IMR-90 (cell line): ENCODE data around the gene ZFAND6. TPM values are rescaled to one million over a fixed set of nuclear protein-coding genes. Genes with fewer than 3 reads are reported as not detected.

Experiments used
- ATAC-seq: fragments of 200-7000 bp; cut with Tn5 transposase; 2 replicates; pipeline ENCODE4 v1.9.1; 2020; ENCODE audit warnings: low read depth, mild to moderate bottlenecking, moderate library complexity
- BruUV-seq: library from RNA; stranded (reverse); fragments of 400-500 nt; replicated peaks from 2 replicates; lab custom pipeline; 2021; lab: Mats Ljungman, UMichigan
- CTCF ChIA-PET: fragments of 300-600 bp; formaldehyde crosslinking; extraction: SDS; loops from one replicate; lab custom pipeline; 2021; ENCODE audit warnings: antibody characterized with exemption; lab: Yijun Ruan, JAX
- POLR2A ChIA-PET: fragments of 300-600 bp; sonication (Branson Sonifier 250); formaldehyde crosslinking; loops from one replicate; lab custom pipeline; 2022; ENCODE audit warnings: antibody characterized with exemption; ENCODE audit not compliant: unreplicated experiment; lab: Charles Lee
- DNase-seq: peaks from one replicate; pipeline ENCODE4 v3.0.0; 2013
- H2AFZ ChIP-seq: replicated peaks from 2 replicates; pipeline ENCODE3; 2013; ENCODE audit warnings: low read length, mild to moderate bottlenecking; ENCODE audit not compliant: poor library complexity
- H2AK5ac ChIP-seq: 2 replicates; pipeline ENCODE4 v1.6.1; 2013; ENCODE audit warnings: low read depth, low read length, inconsistent platforms
- H2AK9ac ChIP-seq: replicated peaks from 2 replicates; pipeline ENCODE3; 2013; ENCODE audit warnings: mild to moderate bottlenecking, low read depth, low read length, moderate library complexity; ENCODE audit not compliant: poor library complexity
- H2BK120ac ChIP-seq: 2 replicates; pipeline ENCODE4 v1.6.1; 2013; ENCODE audit warnings: low read depth, low read length, inconsistent platforms
- H2BK15ac ChIP-seq: 3 replicates; pipeline ENCODE4 v1.6.1; 2013; ENCODE audit warnings: low read depth, low read length, inconsistent platforms
- H2BK20ac ChIP-seq: 2 replicates; pipeline ENCODE4 v1.6.1; 2013; ENCODE audit warnings: low read depth, mild to moderate bottlenecking, inconsistent platforms, low read length, moderate library complexity
- H2BK5ac ChIP-seq: 2 replicates; pipeline ENCODE4 v1.6.1; 2013; ENCODE audit warnings: mild to moderate bottlenecking, low read depth, low read length, inconsistent platforms; ENCODE audit not compliant: poor library complexity, severe bottlenecking
- H3K14ac ChIP-seq: replicated peaks from 2 replicates; pipeline ENCODE4 v1.6.1; 2013; ENCODE audit warnings: low read depth, low read length, inconsistent platforms
- H3K18ac ChIP-seq: 2 replicates; pipeline ENCODE4 v1.6.1; 2013; ENCODE audit warnings: low read depth, low read length, control low read depth
- H3K23ac ChIP-seq: 2 replicates; pipeline ENCODE4 v1.6.1; 2013; ENCODE audit warnings: low read depth, low read length, inconsistent platforms
- H3K27ac ChIP-seq: 2 replicates; pipeline ENCODE4 v1.5.1; 2013; ENCODE audit warnings: mild to moderate bottlenecking, control low read depth, low read length; ENCODE audit not compliant: insufficient read depth
- H3K27me3 ChIP-seq: 2 replicates; pipeline ENCODE4 v1.6.1; 2013; ENCODE audit warnings: low read length; ENCODE audit not compliant: control insufficient read depth, insufficient read depth
- H3K36me3 ChIP-seq: 2 replicates; pipeline ENCODE4 v1.6.1; 2013; ENCODE audit warnings: low read length, mixed read lengths; ENCODE audit not compliant: control insufficient read depth, insufficient read depth
- H3K4ac ChIP-seq: 2 replicates; pipeline ENCODE4 v1.6.1; 2013; ENCODE audit warnings: low read depth, low read length, inconsistent platforms
- H3K4me1 ChIP-seq: 2 replicates; pipeline ENCODE4 v1.6.1; 2013; ENCODE audit warnings: low read length, mixed read lengths; ENCODE audit not compliant: control insufficient read depth, insufficient read depth
- H3K4me2 ChIP-seq: 2 replicates; pipeline ENCODE4 v1.6.1; 2013; ENCODE audit warnings: low read depth, mild to moderate bottlenecking, control low read depth, low read length, moderate library complexity
- H3K4me3 ChIP-seq: 2 replicates; pipeline ENCODE4 v1.5.1; 2013; ENCODE audit warnings: low read depth, mild to moderate bottlenecking, control low read depth, low read length, moderate library complexity; ENCODE audit not compliant: insufficient read depth
- H3K56ac ChIP-seq: 2 replicates; pipeline ENCODE4 v1.6.1; 2013; ENCODE audit warnings: low read length, inconsistent platforms; ENCODE audit not compliant: insufficient read depth; ENCODE audit errors: extremely low read depth
- H3K79me1 ChIP-seq, 2 experiments: 2 replicates each; pipeline ENCODE4 v1.6.1; 2013; ENCODE audit warnings: low read length in 2 of 2, inconsistent platforms in 1 of 2, low read depth in 1 of 2
- H3K9ac ChIP-seq: 2 replicates; pipeline ENCODE4 v1.6.1; 2013; ENCODE audit warnings: low read depth, low read length, control low read depth
- H3K9me1 ChIP-seq: 2 replicates; pipeline ENCODE4 v1.6.1; 2013; ENCODE audit warnings: low read length, inconsistent platforms; ENCODE audit not compliant: insufficient read depth
- H3K9me3 ChIP-seq: 2 replicates; pipeline ENCODE4 v1.6.1; 2013; ENCODE audit warnings: low read length; ENCODE audit not compliant: control insufficient read depth, insufficient read depth
- H4K20me1 ChIP-seq: 2 replicates; pipeline ENCODE4 v1.6.1; 2013; ENCODE audit warnings: low read length, inconsistent platforms; ENCODE audit not compliant: insufficient read depth
- H4K5ac ChIP-seq: 2 replicates; pipeline ENCODE4 v1.6.1; 2013; ENCODE audit warnings: mild to moderate bottlenecking, low read depth, low read length, control low read depth
- H4K8ac ChIP-seq, 2 experiments: 2 replicates each; pipeline ENCODE4 v1.6.1; 2013; ENCODE audit warnings: low read depth in 2 of 2, low read length in 2 of 2, control low read depth in 1 of 2, inconsistent platforms in 1 of 2
- H4K91ac ChIP-seq: 2 replicates; pipeline ENCODE4 v1.6.1; 2013; ENCODE audit warnings: low read depth, low read length, inconsistent platforms; ENCODE audit not compliant: insufficient read depth
- BHLHE40 ChIP-seq: fragments of 150-350 bp; IDR thresholded peaks from 2 replicates; pipeline ENCODE4 v1.6.1; 2016; ENCODE audit warnings: mild to moderate bottlenecking, low read depth, low read length
- CEBPB ChIP-seq: IDR thresholded peaks from 2 replicates; pipeline ENCODE4 v1.6.1; 2012; ENCODE audit warnings: low read depth, low read length, improper control_type of control experiment
- CHD1 ChIP-seq: IDR thresholded peaks from 2 replicates; pipeline ENCODE4 v1.6.1; 2012; ENCODE audit warnings: low read depth, low read length, improper control_type of control experiment
- CTCF ChIP-seq: conservative IDR thresholded peaks from 2 replicates; pipeline ENCODE4 v1.5.1; 2012; ENCODE audit warnings: mild to moderate bottlenecking, low read depth, low read length, improper control_type of control experiment
- ELK1 ChIP-seq: fragments of 150-350 bp; IDR thresholded peaks from 2 replicates; pipeline ENCODE4 v1.6.1; 2016; ENCODE audit warnings: low read depth, mild to moderate bottlenecking, low read length, moderate library complexity, borderline replicate concordance
- FOS ChIP-seq: fragments of 150-350 bp; IDR thresholded peaks from 2 replicates; pipeline ENCODE4 v1.6.1; 2016; ENCODE audit warnings: low read depth, low read length
- MAFK ChIP-seq: IDR thresholded peaks from 2 replicates; pipeline ENCODE4 v1.6.1; 2012; ENCODE audit warnings: low read depth, low read length, improper control_type of control experiment
- MAZ ChIP-seq: IDR thresholded peaks from 2 replicates; pipeline ENCODE4 v1.6.1; 2012; ENCODE audit warnings: low read depth, mild to moderate bottlenecking, low read length, improper control_type of control experiment, moderate library complexity, borderline replicate concordance
- MXI1 ChIP-seq: IDR thresholded peaks from 2 replicates; pipeline ENCODE4 v1.6.1; 2012; ENCODE audit warnings: low read depth, mild to moderate bottlenecking, low read length, moderate library complexity, borderline replicate concordance
- NFE2L2 ChIP-seq: fragments of 150-350 bp; IDR thresholded peaks from 2 replicates; pipeline ENCODE4 v1.6.1; 2016; ENCODE audit warnings: low read depth, mild to moderate bottlenecking, low read length
- POLR2A ChIP-seq: IDR thresholded peaks from 2 replicates; pipeline ENCODE4 v1.6.1; 2012; ENCODE audit warnings: mild to moderate bottlenecking, low read depth, low read length
- RAD21 ChIP-seq: IDR thresholded peaks from 2 replicates; pipeline ENCODE4 v1.6.1; 2012; ENCODE audit warnings: low read length, improper control_type of control experiment
- RCOR1 ChIP-seq: IDR thresholded peaks from 2 replicates; pipeline ENCODE4 v1.6.1; 2012; ENCODE audit warnings: mild to moderate bottlenecking, low read length, improper control_type of control experiment; ENCODE audit not compliant: insufficient replicate concordance
- RFX5 ChIP-seq: IDR thresholded peaks from 2 replicates; pipeline ENCODE4 v1.8.0; 2012; ENCODE audit warnings: low read depth, mild to moderate bottlenecking, low read length, moderate library complexity
- SMC3 ChIP-seq: fragments of 150-350 bp; IDR thresholded peaks from 2 replicates; pipeline ENCODE4 v1.6.1; 2016; ENCODE audit warnings: low read depth, mild to moderate bottlenecking, antibody characterized with exemption, low read length, moderate library complexity
- USF2 ChIP-seq: fragments of 150-350 bp; IDR thresholded peaks from 2 replicates; pipeline ENCODE4 v1.6.1; 2017; ENCODE audit warnings: mild to moderate bottlenecking, antibody characterized with exemption, low read length, low read depth
- WGBS, 2 experiments: methylation state at CpG; one replicate each; pipeline versions ENCODE4 v1.1.5 to v1.1.7; 2013; ENCODE audit warnings: missing lambda C conversion rate in 2 of 2; ENCODE audit not compliant: insufficient read length in 1 of 2; ENCODE audit errors: extremely low coverage in 2 of 2; 5-methylcytosine and 5-hydroxymethylcytosine counted together
- dilution Hi-C: fragments of 300-500 bp; cut with HindIII; formaldehyde crosslinking; loops from one replicate; pipeline ENCODE4 v1.14.3; 2018; ENCODE audit warnings: low sequenced_read_pairs; ENCODE audit not compliant: unreplicated experiment
- in situ Hi-C: fragments of 300-500 bp; cut with MboI; formaldehyde crosslinking; loops from 3 replicates; pipeline ENCODE4 v1.14.3; 2019; ENCODE audit warnings: low sequenced_read_pairs, inconsistent platforms, mixed read lengths
- intact Hi-C: fragments of 100-400 bp; cut with micrococcal nuclease; formaldehyde crosslinking; loops from 2 replicates; pipeline ENCODE4 v1.10.0; 2022
- polyA plus RNA-seq, 3 experiments: library from polyadenylated mRNA; depleted of rRNA; stranded (reverse); fragments of >200 nt; gene quantifications; 2 replicates each; pipeline ENCODE4 v1.2.3, GENCODE V29; 2012; ENCODE audit warnings: low replicate concordance in 1 of 3
- total RNA-seq: library from RNA; depleted of rRNA; stranded (reverse); fragments of >200 nt; gene quantifications from 2 replicates; pipeline ENCODE4 v1.2.3, GENCODE V29; 2012

Gene ZFAND6
- total and polyA plus RNA-seq, 2 of the 4 experiments (the other 2 are of a cell fraction) = 77.5 to 96.4 TPM

- dilution Hi-C loops = no loop called here
- BruUV-seq = no TSS peak
- Histone ChIP-seq H2BK20ac (peak overlapping the region; percentile 28; the same call in 1 of the 2 replicates), H4K8ac (no peak overlapping the region), H2AK9ac (no peak overlapping the region), H3K18ac (no peak overlapping the region), H3K9me3 (no peaks in the 10 kb centered on the region; the same call in 1 of the 2 replicates), H3K23ac (no peak overlapping the region), H3K9ac (no peak overlapping the region), H3K4me1 (peaks cover 13% of the 10 kb centered on the region), H2BK5ac (no peak overlapping the region), H3K4ac (peak overlapping the region; percentile 71; the same call in 1 of the 2 replicates), H2AFZ (no peak overlapping the region), H4K5ac (no peak overlapping the region), H3K27ac (no peak overlapping the region), H3K27me3 (no peaks in the 10 kb centered on the region), H3K9me1 (peaks cover 32% of the 10 kb centered on the region), H2BK15ac (peak overlapping the region; percentile 46; the same call in 1 of the 3 replicates), H3K36me3 (peaks cover 37% of the 10 kb centered on the region), H4K91ac (no peak overlapping the region), H3K4me3 (no peak overlapping the region), H2AK5ac (peak overlapping the region; percentile 99), H3K4me2 (no peak overlapping the region), H2BK120ac (peak overlapping the region; percentile 45; the same call in 1 of the 2 replicates), H3K79me1 (peaks cover 3 to 7% of the 10 kb centered on the region in 2 experiments), H3K56ac (no peak overlapping the region), H4K20me1 (no peaks in the 10 kb centered on the region), H3K14ac (no peak overlapping the region)
- TF ChIP-seq MXI1 = no peak
- TF ChIP-seq RAD21 = no peak
- TF ChIP-seq NFE2L2 = no peak
- TF ChIP-seq USF2 = no peak
- TF ChIP-seq ELK1 = no peak
- no peak for TF ChIP-seq RCOR1
- TF ChIP-seq RFX5 = no peak
- no peak for TF ChIP-seq FOS
- no peak for TF ChIP-seq CEBPB
- no peak for TF ChIP-seq CHD1
- TF ChIP-seq MAFK = no peak
- TF ChIP-seq POLR2A = no peak
- no peak for TF ChIP-seq BHLHE40
- no peak for TF ChIP-seq CTCF
- no peak for TF ChIP-seq MAZ
- no peak for TF ChIP-seq SMC3
- ChIA-PET POLR2A (no interaction called here), CTCF (no interaction called here)
- no peak for ATAC-seq
- WGBS, 2 experiments = 95% methylated on average over 5 of the region's 10 CpGs; no CpG with 5 or more reads in 1 of the 2 experiments
- intact Hi-C loops = no loop called here
- in situ Hi-C loops = no loop called here
- no peak for DNase-seq
Measured at GRCh38 chr15:80180986-80181385, 121.5 kb downstream of the ZFAND6 start.
